Measurements from ENCODE around the gene MYO10.

MYO10 gene

DNA sequence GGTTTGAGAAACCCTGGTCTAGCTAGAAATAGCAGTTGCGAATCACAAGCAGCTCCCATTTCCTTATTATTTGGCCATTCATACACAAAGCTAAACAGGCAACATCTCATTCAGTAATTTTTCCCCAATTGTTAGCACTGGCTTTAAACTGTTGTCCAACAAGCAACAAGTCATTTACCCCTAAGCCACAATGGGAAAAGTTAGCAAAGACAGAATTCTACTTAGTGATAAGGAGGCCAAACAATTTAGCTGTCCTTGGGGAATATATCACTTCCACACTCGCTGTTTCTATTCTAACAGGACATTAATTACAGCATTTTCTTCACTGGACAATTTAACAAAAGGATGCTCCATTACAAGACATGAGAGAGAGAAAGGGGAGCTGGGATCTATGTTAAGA lies 2.8 kb downstream of the MYO10 start:
- H3K4me1 Mint-ChIP-seq (ENCODE audit: low read depth), result peaks cover 14% of the 10 kb centered on the region
- no peak overlapping the region for H3K4me3 Mint-ChIP-seq
- H3K27me3 Mint-ChIP-seq (ENCODE audit: low read depth), result peaks cover 56% of the 10 kb centered on the region
- no peak for DNase-seq (ENCODE audit: low spot score)
- no peak overlapping the region for H3K27ac Mint-ChIP-seq
- H3K36me3 Mint-ChIP-seq (ENCODE audit: low read depth), result no peaks in the 10 kb centered on the region
- no peaks in the 10 kb centered on the region for H3K9me3 Mint-ChIP-seq

DNA sequence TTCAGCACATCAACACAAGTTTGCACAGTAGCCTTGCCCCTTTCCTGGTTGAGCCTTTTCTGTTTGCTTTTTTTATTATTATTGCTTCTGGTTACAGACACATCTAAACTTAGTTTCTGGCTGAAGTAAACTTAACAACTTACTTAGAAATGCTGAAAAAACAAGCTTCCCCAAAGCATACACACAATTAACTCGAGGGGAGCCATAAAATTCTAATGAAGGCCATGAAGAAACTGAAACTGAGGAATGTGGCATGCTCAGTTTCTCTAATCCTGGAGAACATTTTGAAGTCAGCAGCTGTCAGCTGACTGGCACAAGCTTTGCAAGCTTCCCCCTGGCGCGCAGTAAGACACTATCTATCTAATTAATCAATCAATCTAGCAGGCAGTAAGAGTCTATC lies 3.7 kb downstream of the MYO10 start:
- peaks cover 48% of the 10 kb centered on the region for H3K27me3 Mint-ChIP-seq (ENCODE audit: low read depth)
- no peaks in the 10 kb centered on the region for H3K9me3 Mint-ChIP-seq
- no peak for DNase-seq (ENCODE audit: low spot score)
- no peaks in the 10 kb centered on the region for H3K36me3 Mint-ChIP-seq (ENCODE audit: low read depth)
- no peak overlapping the region for H3K27ac Mint-ChIP-seq
- no peak overlapping the region for H3K4me3 Mint-ChIP-seq
- H3K4me1 Mint-ChIP-seq (ENCODE audit: low read depth), result peaks cover 14% of the 10 kb centered on the region

DNA sequence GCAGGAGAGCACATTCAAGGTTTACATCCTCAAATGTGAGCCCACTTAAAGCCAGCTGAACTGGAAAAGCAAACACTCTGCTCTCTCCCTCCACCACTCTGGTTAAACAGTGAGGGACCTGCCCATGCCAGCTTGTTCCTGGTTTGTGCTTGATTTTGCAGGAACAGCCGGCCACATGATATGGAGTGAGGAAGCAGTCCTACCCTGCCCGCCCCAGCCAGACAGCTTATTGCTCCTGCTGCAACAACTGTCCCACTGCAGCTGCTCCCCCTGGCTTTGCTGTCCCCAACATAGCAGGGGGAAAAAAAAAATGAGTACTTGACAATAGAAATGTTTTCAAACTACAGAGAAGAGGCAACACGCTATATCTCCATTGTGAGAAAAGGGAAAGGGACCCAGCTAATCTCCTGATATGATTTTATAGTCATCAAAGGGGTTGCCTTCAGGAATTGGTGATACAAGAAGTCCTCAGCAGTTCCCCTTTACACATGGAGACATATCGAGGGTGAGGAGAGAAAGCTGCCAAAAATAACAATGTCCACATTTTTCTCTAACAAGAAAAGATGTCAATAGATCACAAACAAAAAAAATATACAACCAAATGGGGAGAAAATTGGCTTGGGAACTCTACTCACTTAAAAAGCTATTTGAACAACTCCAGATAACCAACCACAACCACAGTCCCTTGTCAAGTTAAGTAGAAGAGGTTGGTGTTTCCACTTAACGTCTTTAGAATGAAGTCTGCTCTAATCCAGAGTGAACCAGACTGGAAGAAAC lies 4.6 kb downstream of the MYO10 start:
- H3K27me3 Mint-ChIP-seq (ENCODE audit: low read depth), result peaks cover 39% of the 10 kb centered on the region
- H3K4me3 Mint-ChIP-seq, result no peak overlapping the region
- DNase-seq (ENCODE audit: low spot score), result no peak
- no peak overlapping the region for H3K27ac Mint-ChIP-seq
- peaks cover 10% of the 10 kb centered on the region for H3K4me1 Mint-ChIP-seq (ENCODE audit: low read depth)
- no peaks in the 10 kb centered on the region for H3K9me3 Mint-ChIP-seq
- no peaks in the 10 kb centered on the region for H3K36me3 Mint-ChIP-seq (ENCODE audit: low read depth)

DNA sequence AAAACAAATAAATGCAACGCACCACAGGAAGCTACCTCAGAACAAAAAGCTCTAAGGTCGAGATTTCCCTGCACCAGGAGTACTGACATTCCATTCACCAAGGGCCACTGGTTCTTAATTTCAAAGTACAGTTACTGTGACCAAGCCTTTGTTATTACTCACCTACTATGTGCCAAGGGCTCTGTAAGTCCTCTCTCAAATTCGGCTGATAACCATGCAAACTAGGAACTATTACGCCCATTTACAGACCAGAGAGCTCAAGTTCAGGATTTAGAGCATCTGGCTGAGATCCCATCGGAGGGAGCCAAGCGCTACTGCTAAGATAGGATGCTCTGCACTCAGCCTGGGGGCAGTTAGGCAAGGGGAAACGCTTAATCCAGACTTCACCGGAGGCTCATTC lies 5.6 kb downstream of the MYO10 start:
- Mint-ChIP-seq H3K27me3 (ENCODE audit: low read depth) (peaks cover 33% of the 10 kb centered on the region), H3K4me1 (ENCODE audit: low read depth) (peaks cover 7% of the 10 kb centered on the region), H3K27ac (no peak overlapping the region), H3K36me3 (ENCODE audit: low read depth) (no peaks in the 10 kb centered on the region), H3K4me3 (no peak overlapping the region), H3K9me3 (no peaks in the 10 kb centered on the region)
- DNase-seq (ENCODE audit: low spot score), result no peak

DNA sequence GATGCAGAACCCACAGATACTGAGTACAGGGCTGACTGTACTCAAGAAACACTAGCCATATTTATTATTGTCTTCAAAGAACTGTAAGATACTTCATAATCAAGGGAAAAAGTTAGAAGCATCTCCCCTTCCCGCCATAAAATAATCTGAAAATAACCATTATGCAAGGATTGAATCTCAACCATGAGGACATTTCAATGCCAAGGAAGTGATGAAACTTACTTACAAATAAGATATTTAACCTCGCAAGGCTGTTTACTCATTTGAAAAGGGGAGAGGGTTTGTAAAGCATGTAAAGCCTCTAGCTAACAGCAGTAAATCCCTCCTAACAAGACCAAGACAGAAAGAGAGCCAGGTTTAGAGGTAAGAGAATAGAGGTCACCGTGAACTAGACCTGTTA lies 6.3 kb downstream of the MYO10 start:
- Mint-ChIP-seq H3K4me3 (no peak overlapping the region), H3K27me3 (ENCODE audit: low read depth) (peaks cover 28% of the 10 kb centered on the region), H3K27ac (no peak overlapping the region), H3K4me1 (ENCODE audit: low read depth) (peaks cover 3% of the 10 kb centered on the region), H3K36me3 (ENCODE audit: low read depth) (no peaks in the 10 kb centered on the region), H3K9me3 (no peaks in the 10 kb centered on the region)
- DNase-seq (ENCODE audit: low spot score), result no peak

GRCh38 chr5:16929347-16929746 lies 6.7 kb downstream of the MYO10 start:
- Mint-ChIP-seq H3K27me3 (ENCODE audit: low read depth) (peaks cover 24% of the 10 kb centered on the region), H3K4me1 (ENCODE audit: low read depth) (peaks cover 3% of the 10 kb centered on the region), H3K27ac (no peak overlapping the region), H3K9me3 (no peaks in the 10 kb centered on the region), H3K36me3 (ENCODE audit: low read depth) (no peaks in the 10 kb centered on the region), H3K4me3 (no peak overlapping the region)
- no peak for DNase-seq (ENCODE audit: low spot score)

GRCh38 chr5:16927613-16928012 lies 8.5 kb downstream of the MYO10 start:
- H3K27ac Mint-ChIP-seq, result no peak overlapping the region
- no peaks in the 10 kb centered on the region for H3K36me3 Mint-ChIP-seq (ENCODE audit: low read depth)
- DNase-seq (ENCODE audit: low spot score), result no peak
- no peaks in the 10 kb centered on the region for H3K9me3 Mint-ChIP-seq
- no peak overlapping the region for H3K4me3 Mint-ChIP-seq
- H3K27me3 Mint-ChIP-seq (ENCODE audit: low read depth), result peaks cover 8% of the 10 kb centered on the region
- H3K4me1 Mint-ChIP-seq (ENCODE audit: low read depth), result no peaks in the 10 kb centered on the region

DNA sequence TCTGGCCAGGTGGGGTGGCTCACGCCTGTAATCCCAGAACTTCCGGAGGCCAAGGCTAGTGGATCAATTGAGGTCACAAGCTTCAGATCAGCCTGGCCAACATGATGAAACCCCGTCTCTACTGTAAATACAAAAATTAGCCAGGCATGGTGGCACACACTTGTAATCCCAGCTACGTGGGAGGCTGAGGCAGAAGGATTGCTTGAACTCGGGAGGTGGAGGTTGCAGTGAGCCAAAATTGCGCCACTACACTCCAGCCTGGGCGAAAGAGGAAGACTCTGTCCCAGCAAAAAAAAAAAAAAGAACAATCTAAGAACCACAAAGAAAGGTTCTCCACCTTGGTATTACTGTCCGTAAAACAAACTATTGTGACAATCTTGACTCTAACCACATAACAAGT lies 9.7 kb downstream of the MYO10 start:
- H3K4me1 Mint-ChIP-seq (ENCODE audit: low read depth), result no peaks in the 10 kb centered on the region
- H3K27ac Mint-ChIP-seq, result no peak overlapping the region
- H3K9me3 Mint-ChIP-seq, result no peaks in the 10 kb centered on the region
- no peak for DNase-seq (ENCODE audit: low spot score)
- H3K4me3 Mint-ChIP-seq, result no peak overlapping the region
- H3K36me3 Mint-ChIP-seq (ENCODE audit: low read depth), result no peaks in the 10 kb centered on the region
- H3K27me3 Mint-ChIP-seq (ENCODE audit: low read depth), result peaks cover 4% of the 10 kb centered on the region

GRCh38 chr5:16924206-16924605 lies 11.9 kb downstream of the MYO10 start:
- H3K9me3 Mint-ChIP-seq, result no peaks in the 10 kb centered on the region
- H3K4me3 Mint-ChIP-seq, result no peak overlapping the region
- no peak for DNase-seq (ENCODE audit: low spot score)
- no peak overlapping the region for H3K27ac Mint-ChIP-seq
- H3K36me3 Mint-ChIP-seq (ENCODE audit: low read depth), result no peaks in the 10 kb centered on the region
- H3K4me1 Mint-ChIP-seq (ENCODE audit: low read depth), result no peaks in the 10 kb centered on the region
- no peaks in the 10 kb centered on the region for H3K27me3 Mint-ChIP-seq (ENCODE audit: low read depth)

DNA sequence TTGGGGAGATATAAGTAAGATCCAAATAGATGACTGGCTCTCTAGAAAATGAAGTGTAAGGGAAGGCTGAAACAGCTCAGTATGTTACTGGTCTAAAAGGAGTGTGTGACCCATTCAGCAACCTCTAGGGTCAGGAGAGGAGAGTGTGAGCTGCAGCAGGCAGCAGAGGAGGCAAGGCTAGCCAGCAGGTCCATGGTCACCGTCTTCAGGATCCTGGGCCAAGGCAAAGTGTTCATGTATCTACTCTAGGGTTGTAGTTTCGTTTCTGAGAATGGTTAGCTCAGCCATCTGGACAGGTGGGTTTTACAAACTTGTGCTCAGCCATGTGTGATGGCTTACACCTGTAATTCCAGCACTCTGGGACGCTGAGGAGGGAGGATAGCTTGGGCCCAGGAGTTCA lies 13.7 kb downstream of the MYO10 start:
- H3K9me3 Mint-ChIP-seq, result no peaks in the 10 kb centered on the region

GRCh38 chr5:16921211-16921610 lies 14.9 kb downstream of the MYO10 start:
- Mint-ChIP-seq H3K9me3 (no peaks in the 10 kb centered on the region), H3K27ac (no peak overlapping the region), H3K4me3 (no peak overlapping the region), H3K27me3 (ENCODE audit: low read depth) (no peaks in the 10 kb centered on the region), H3K36me3 (ENCODE audit: low read depth) (no peaks in the 10 kb centered on the region), H3K4me1 (ENCODE audit: low read depth) (peaks cover 4% of the 10 kb centered on the region)
- no peak for DNase-seq (ENCODE audit: low spot score)

More for the DNA sequence above, 13.7 kb downstream of the MYO10 start:
- H3K4me3 Mint-ChIP-seq, result no peak overlapping the region
- H3K4me1 Mint-ChIP-seq (ENCODE audit: low read depth), result no peaks in the 10 kb centered on the region
- no peaks in the 10 kb centered on the region for H3K36me3 Mint-ChIP-seq (ENCODE audit: low read depth)
- DNase-seq (ENCODE audit: low spot score), result no peak
- H3K27ac Mint-ChIP-seq, result no peak overlapping the region
- no peaks in the 10 kb centered on the region for H3K27me3 Mint-ChIP-seq (ENCODE audit: low read depth)

DNA sequence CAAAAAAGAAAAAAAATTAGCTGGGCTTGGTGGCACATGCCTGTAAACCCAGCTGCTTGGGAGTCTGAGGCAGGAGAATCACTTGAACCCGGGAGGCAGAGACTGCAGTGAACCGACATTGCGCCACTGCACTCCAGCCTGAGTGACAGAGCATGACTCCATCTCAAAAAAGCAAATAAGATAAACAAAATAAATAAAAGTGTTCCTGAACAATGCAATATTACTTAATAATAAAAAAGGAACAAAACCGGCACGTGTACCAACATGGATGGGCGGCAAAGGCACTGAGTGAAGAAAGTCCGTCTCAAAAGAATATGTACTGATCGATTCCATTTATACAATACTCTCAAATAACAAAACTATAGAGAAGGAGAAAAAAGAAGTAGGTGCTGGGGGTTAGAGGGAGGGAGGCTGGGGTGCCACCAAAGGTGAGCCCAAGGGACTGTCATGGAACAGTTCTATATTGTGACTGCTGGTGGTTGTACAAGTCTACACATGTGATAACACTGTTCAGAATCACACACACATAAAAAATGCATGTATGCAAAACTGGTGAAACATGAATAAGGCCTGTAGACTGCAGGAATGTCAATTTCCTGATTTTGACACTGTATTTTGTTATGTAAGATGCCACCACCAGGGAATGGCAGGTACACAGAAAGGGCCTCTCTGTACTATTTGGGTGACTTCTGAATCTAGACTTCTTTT lies 15.8 kb downstream of the MYO10 start:
- Mint-ChIP-seq H3K4me3 (no peak overlapping the region), H3K4me1 (ENCODE audit: low read depth) (peaks cover 7% of the 10 kb centered on the region), H3K9me3 (no peaks in the 10 kb centered on the region), H3K27me3 (ENCODE audit: low read depth) (no peaks in the 10 kb centered on the region), H3K27ac (no peak overlapping the region), H3K36me3 (ENCODE audit: low read depth) (no peaks in the 10 kb centered on the region)
- no peak for DNase-seq (ENCODE audit: low spot score)

GRCh38 chr5:16918891-16919671 lies 17.0 kb downstream of the MYO10 start:
- H3K4me3 Mint-ChIP-seq, result no peak overlapping the region
- H3K9me3 Mint-ChIP-seq, result no peaks in the 10 kb centered on the region
- H3K27ac Mint-ChIP-seq, result no peak overlapping the region
- peaks cover 7% of the 10 kb centered on the region for H3K4me1 Mint-ChIP-seq (ENCODE audit: low read depth)
- no peak for DNase-seq (ENCODE audit: low spot score)
- no peaks in the 10 kb centered on the region for H3K36me3 Mint-ChIP-seq (ENCODE audit: low read depth)
- no peaks in the 10 kb centered on the region for H3K27me3 Mint-ChIP-seq (ENCODE audit: low read depth)

- Mint-ChIP-seq H3K27ac (no peak overlapping the region), H3K36me3 (ENCODE audit: low read depth) (no peaks in the 10 kb centered on the region), H3K4me3 (no peak overlapping the region), H3K4me1 (ENCODE audit: low read depth) (peaks cover 9% of the 10 kb centered on the region), H3K9me3 (no peaks in the 10 kb centered on the region), H3K27me3 (ENCODE audit: low read depth) (no peaks in the 10 kb centered on the region)
- DNase-seq (ENCODE audit: low spot score), result no peak
These were observed 17.9 kb downstream of the MYO10 start for GRCh38 chr5:16918156-16918555.

Measured in T-helper 2 cell treated with Interferon-gamma antibody and Interleukin-4, amounts not matched to agents 5 μg/mL and 100 μg/mL, for 36 hours (primary cell).